ENCODE measurements around the gene OLIG2.

OLIG2 gene

DNA sequence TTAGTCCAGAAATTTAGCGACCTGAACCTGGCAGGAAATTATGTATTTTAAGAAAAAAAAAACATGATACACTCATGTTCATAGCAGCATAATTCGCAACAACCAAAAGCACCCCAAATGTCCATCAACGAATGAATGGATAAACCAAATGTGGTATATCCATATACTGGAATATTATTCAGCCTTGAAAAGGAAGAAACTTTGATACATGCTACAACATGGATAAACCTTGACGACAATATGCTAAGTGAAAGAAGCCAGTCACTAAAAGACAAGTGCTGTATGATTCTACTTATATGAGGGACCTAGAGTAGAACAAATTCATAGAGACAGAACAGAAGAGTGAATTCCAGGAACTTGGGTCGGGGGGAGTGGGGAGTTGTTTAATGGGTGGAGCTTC lies 43.5 kb downstream of the OLIG2 start:
- no peak for DNase-seq

- no peak for DNase-seq
Observed at GRCh38 chr21:33069645-33069993, 43.9 kb downstream of the OLIG2 start.

GRCh38 chr21:33069994-33070743 lies 44.4 kb downstream of the OLIG2 start, which contains the start of gene OLIG1:
Gene OLIG1 (plus strand): TSS chr21:33070141. CDS start chr21:33070247, 106 bp downstream.
- peak; percentile 40 for DNase-seq

DNA sequence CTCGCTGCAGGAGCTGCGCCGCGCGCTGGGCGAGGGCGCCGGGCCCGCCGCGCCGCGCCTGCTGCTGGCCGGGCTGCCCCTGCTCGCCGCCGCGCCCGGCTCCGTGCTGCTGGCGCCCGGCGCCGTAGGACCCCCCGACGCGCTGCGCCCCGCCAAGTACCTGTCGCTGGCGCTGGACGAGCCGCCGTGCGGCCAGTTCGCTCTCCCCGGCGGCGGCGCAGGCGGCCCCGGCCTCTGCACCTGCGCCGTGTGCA lies 44.9 kb downstream of the OLIG2 start:
- DNase-seq, result no peak

DNA sequence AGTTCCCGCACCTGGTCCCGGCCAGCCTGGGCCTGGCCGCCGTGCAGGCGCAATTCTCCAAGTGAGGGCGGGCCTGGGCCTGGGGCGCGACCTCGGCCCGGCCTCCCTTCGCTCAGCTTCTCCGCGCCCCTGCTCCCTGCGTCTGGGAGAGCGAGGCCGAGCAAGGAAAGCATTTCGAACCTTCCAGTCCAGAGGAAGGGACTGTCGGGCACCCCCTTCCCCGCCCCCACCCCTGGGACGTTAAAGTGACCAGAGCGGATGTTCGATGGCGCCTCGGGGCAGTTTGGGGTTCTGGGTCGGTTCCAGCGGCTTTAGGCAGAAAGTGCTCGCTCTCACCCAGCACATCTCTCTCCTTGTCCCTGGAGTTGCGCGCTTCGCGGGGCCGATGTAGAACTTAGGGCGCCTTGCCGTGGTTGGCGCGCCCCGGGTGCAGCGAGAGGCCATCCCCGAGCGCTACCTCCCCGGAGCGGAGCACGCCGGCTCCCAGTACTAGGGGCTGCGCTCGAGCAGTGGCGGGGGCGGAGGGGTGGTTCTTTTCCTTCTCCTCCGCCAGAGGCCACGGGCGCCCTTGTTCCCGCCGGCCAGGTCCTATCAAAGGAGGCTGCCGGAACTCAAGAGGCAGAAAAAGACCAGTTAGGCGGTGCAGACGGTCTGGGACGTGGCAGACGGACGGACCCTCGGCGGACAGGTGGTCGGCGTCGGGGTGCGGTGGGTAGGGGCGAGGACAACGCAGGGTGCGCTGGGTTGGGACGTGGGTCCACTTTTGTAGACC lies 45.4 kb downstream of the OLIG2 start:
- no peak for DNase-seq

- DNase-seq, result no peak
Observed at GRCh38 chr21:33071770-33072306, 46.1 kb downstream of the OLIG2 start.

DNA sequence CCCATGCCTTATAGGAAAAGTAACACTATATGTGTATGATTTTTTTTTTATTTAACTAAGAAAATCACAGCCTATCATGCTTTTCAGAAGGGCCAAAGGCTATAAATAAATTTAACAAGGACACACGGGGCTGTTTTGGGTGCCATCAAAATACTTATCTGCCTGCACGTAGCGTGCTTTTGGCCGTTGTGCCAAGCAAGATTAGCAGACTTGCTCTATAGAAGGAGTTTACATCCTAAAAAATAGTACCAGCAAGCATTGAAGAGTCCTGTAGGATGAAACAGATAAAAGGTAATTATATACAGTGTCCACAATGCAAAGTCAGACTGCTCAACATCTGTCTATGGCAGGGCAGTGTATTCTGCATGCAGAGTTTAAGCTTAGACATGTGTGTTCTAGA lies 47.9 kb downstream of the OLIG2 start:
- DNase-seq, result no peak

DNA sequence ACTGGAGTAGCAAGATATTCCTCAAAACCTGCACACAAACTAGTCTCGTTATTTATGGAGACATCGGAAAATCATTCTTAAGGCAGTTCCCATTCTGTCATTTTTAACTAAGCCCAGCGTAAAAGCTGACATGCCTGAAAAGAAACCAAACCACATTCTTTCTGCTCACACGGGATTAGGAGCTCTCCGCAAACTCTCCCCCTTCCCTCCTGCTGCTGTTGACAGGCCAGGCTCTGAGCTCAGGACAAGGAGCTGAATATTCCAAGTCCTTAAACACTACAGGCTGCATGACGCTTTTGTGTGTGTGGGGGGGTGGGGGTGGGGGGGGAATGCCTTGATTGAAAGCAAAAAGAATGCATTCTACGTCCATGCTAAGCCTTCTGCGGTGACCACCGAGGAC lies 49.4 kb downstream of the OLIG2 start:
- no peak for DNase-seq

DNA sequence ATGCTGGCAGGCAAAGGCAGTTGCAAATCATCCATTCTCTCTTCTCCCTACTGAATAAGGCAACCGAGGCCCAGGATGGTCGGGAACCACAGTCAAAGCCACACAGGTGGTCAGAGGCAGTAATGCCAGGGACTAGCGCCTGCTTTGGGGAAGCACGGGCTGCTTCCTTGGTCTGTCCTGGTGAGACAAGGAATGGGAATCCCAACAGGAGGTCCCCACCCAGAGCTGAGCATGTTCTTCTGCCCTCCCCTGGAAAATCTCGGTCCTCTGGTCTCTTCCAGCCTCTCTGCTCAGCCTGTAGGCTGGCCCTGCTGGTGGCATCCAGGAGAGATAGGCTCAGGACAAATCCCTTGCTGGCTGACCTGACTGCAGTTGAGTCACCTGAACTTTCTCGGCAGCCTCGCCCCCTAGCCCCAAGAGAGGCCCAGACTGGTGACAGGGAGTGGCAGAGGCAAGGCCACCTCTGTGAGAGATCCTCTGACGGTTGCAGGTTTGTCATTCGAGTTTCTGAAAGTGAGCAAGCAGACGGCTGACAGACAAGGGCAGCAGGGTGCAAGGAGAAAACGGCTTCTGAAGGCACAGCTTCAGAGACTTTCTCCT lies 50.0 kb downstream of the OLIG2 start:
- no peak for DNase-seq

DNA sequence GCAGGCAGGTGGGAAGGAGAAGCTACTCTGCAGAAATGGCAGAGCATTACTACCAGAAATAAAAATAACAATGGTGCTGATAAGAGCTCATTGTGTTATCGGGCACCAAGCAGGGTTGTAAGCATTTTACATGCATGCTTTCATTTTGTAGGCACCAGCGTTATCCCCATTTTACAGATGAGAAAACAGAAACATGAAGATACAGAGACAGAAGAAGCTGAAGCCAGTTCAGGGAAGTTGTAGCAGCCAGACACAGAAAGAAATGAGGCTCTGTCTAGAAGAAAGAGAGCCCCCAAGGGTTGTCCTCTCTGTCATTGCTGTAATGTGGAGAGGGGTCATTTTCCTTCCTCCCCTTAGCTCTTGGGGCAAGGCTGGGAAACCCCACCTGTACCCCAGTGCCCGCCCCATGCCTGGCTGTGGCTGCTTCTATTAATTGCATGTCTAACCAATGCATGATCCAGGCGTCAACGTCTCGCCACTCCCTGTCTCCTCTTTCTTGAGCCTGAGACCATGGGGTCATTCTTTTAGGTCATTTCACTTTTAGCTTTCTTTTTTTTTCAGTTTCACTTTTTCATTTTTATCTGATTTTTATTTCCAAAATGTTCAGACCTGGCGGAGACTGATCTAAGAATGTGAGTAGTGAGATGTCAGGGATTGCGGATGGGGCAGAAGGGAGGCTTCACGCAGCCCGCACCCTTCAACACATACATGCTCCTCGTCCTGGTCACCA lies 51.0 kb downstream of the OLIG2 start:
- no peak for DNase-seq
